ENCODE results near the gene MSRB3. TPM values are rescaled to one million over a fixed set of nuclear protein-coding genes. Genes with fewer than 3 reads are reported as not detected.

Gene MSRB3
- total RNA-seq, 1 experiment from 2014 or later, result 2.8 TPM

GRCh38 chr12:65488197-65488596 is 209.7 kb downstream of the MSRB3 start:
- no peaks in the 10 kb centered on the region for H3K36me3 ChIP-seq (replicated peaks; ENCODE audit: control insufficient read depth, insufficient read depth, low read length)
- H3K27me3 ChIP-seq (ENCODE audit: control insufficient read depth, insufficient read depth, low read length), result no peaks in the 10 kb centered on the region
- no peak for DNase-seq
- no peak overlapping the region for H3K4me3 ChIP-seq (ENCODE audit: insufficient read depth, low read depth, low read length)

- H3K27me3 ChIP-seq (ENCODE audit: control insufficient read depth, insufficient read depth, low read length), result no peaks in the 10 kb centered on the region
- H3K4me3 ChIP-seq (ENCODE audit: insufficient read depth, low read depth, low read length), result no peak overlapping the region
- H3K36me3 ChIP-seq (replicated peaks; ENCODE audit: control insufficient read depth, insufficient read depth, low read length), result no peaks in the 10 kb centered on the region
- no peak for DNase-seq
These were observed 211.8 kb downstream of the MSRB3 start for GRCh38 chr12:65490250-65490649.

- DNase-seq, result no peak
These were observed 214.8 kb downstream of the MSRB3 start for GRCh38 chr12:65492998-65493912.

GRCh38 chr12:65493913-65494245 is 215.4 kb downstream of the MSRB3 start:
- H3K4me3 ChIP-seq (ENCODE audit: insufficient read depth, low read depth, low read length), result no peak overlapping the region
- no peaks in the 10 kb centered on the region for H3K36me3 ChIP-seq (replicated peaks; ENCODE audit: control insufficient read depth, insufficient read depth, low read length)
- no peak for DNase-seq
- H3K27me3 ChIP-seq (ENCODE audit: control insufficient read depth, insufficient read depth, low read length), result no peaks in the 10 kb centered on the region

More at GRCh38 chr12:65492998-65493912, 214.8 kb downstream of the MSRB3 start:
- Histone ChIP-seq H3K36me3 (replicated peaks; ENCODE audit: control insufficient read depth, insufficient read depth, low read length) (no peaks in the 10 kb centered on the region), H3K4me3 (ENCODE audit: insufficient read depth, low read depth, low read length) (no peak overlapping the region), H3K27me3 (ENCODE audit: control insufficient read depth, insufficient read depth, low read length) (no peaks in the 10 kb centered on the region)

- H3K36me3 ChIP-seq (replicated peaks; ENCODE audit: control insufficient read depth, insufficient read depth, low read length), result no peaks in the 10 kb centered on the region
- no peaks in the 10 kb centered on the region for H3K27me3 ChIP-seq (ENCODE audit: control insufficient read depth, insufficient read depth, low read length)
These were observed 216.1 kb downstream of the MSRB3 start for GRCh38 chr12:65494537-65494936.

GRCh38 chr12:65495233-65495632 is 216.8 kb downstream of the MSRB3 start:
- H3K27me3 ChIP-seq (ENCODE audit: control insufficient read depth, insufficient read depth, low read length), result no peaks in the 10 kb centered on the region
- no peak overlapping the region for H3K4me3 ChIP-seq (ENCODE audit: insufficient read depth, low read depth, low read length)
- no peaks in the 10 kb centered on the region for H3K36me3 ChIP-seq (replicated peaks; ENCODE audit: control insufficient read depth, insufficient read depth, low read length)
- no peak for DNase-seq

More at GRCh38 chr12:65494537-65494936, 216.1 kb downstream of the MSRB3 start:
- H3K4me3 ChIP-seq (ENCODE audit: insufficient read depth, low read depth, low read length), result no peak overlapping the region
- DNase-seq, result no peak

- no peaks in the 10 kb centered on the region for H3K36me3 ChIP-seq (replicated peaks; ENCODE audit: control insufficient read depth, insufficient read depth, low read length)
- H3K27me3 ChIP-seq (ENCODE audit: control insufficient read depth, insufficient read depth, low read length), result no peaks in the 10 kb centered on the region
- no peak overlapping the region for H3K4me3 ChIP-seq (ENCODE audit: insufficient read depth, low read depth, low read length)
- no peak for DNase-seq
These were observed 218.1 kb downstream of the MSRB3 start for GRCh38 chr12:65496617-65497016.

- DNase-seq, result no peak
- Histone ChIP-seq H3K36me3 (replicated peaks; ENCODE audit: control insufficient read depth, insufficient read depth, low read length) (no peaks in the 10 kb centered on the region), H3K27me3 (ENCODE audit: control insufficient read depth, insufficient read depth, low read length) (no peaks in the 10 kb centered on the region), H3K4me3 (ENCODE audit: insufficient read depth, low read depth, low read length) (no peak overlapping the region)
These were observed 219.2 kb downstream of the MSRB3 start for GRCh38 chr12:65497660-65498059.

- Histone ChIP-seq H3K4me3 (ENCODE audit: insufficient read depth, low read depth, low read length) (no peak overlapping the region), H3K36me3 (replicated peaks; ENCODE audit: control insufficient read depth, insufficient read depth, low read length) (no peaks in the 10 kb centered on the region), H3K27me3 (ENCODE audit: control insufficient read depth, insufficient read depth, low read length) (no peaks in the 10 kb centered on the region)
- DNase-seq, result no peak
These were observed 220.7 kb downstream of the MSRB3 start for GRCh38 chr12:65499167-65499566.

- DNase-seq, result no peak
- Histone ChIP-seq H3K4me3 (ENCODE audit: insufficient read depth, low read depth, low read length) (no peak overlapping the region), H3K36me3 (replicated peaks; ENCODE audit: control insufficient read depth, insufficient read depth, low read length) (no peaks in the 10 kb centered on the region), H3K27me3 (ENCODE audit: control insufficient read depth, insufficient read depth, low read length) (no peaks in the 10 kb centered on the region)
These were observed 221.8 kb downstream of the MSRB3 start for GRCh38 chr12:65500091-65500900.

GRCh38 chr12:65501093-65501621 is 222.7 kb downstream of the MSRB3 start:
- Histone ChIP-seq H3K27me3 (ENCODE audit: control insufficient read depth, insufficient read depth, low read length) (no peaks in the 10 kb centered on the region), H3K4me3 (ENCODE audit: insufficient read depth, low read depth, low read length) (no peak overlapping the region), H3K36me3 (replicated peaks; ENCODE audit: control insufficient read depth, insufficient read depth, low read length) (no peaks in the 10 kb centered on the region)
- DNase-seq, result no peak

- no peak for DNase-seq
- H3K36me3 ChIP-seq (replicated peaks; ENCODE audit: control insufficient read depth, insufficient read depth, low read length), result no peaks in the 10 kb centered on the region
- H3K4me3 ChIP-seq (ENCODE audit: insufficient read depth, low read depth, low read length), result no peak overlapping the region
- no peaks in the 10 kb centered on the region for H3K27me3 ChIP-seq (ENCODE audit: control insufficient read depth, insufficient read depth, low read length)
These were observed 223.5 kb downstream of the MSRB3 start for GRCh38 chr12:65501935-65502334.

GRCh38 chr12:65504417-65504816 is 225.9 kb downstream of the MSRB3 start:
- DNase-seq, result no peak
- H3K27me3 ChIP-seq (ENCODE audit: control insufficient read depth, insufficient read depth, low read length), result no peaks in the 10 kb centered on the region
- no peaks in the 10 kb centered on the region for H3K36me3 ChIP-seq (replicated peaks; ENCODE audit: control insufficient read depth, insufficient read depth, low read length)
- H3K4me3 ChIP-seq (ENCODE audit: insufficient read depth, low read depth, low read length), result no peak overlapping the region

GRCh38 chr12:65505386-65506121 is 227.1 kb downstream of the MSRB3 start:
- no peaks in the 10 kb centered on the region for H3K27me3 ChIP-seq (ENCODE audit: control insufficient read depth, insufficient read depth, low read length)
- no peaks in the 10 kb centered on the region for H3K36me3 ChIP-seq (replicated peaks; ENCODE audit: control insufficient read depth, insufficient read depth, low read length)
- H3K4me3 ChIP-seq (ENCODE audit: insufficient read depth, low read depth, low read length), result no peak overlapping the region
- no peak for DNase-seq

Data from H7 (cell line).